ENCODE data around the gene NIPAL3. TPM values are rescaled to one million over a fixed set of nuclear protein-coding genes. Genes with fewer than 3 reads are reported as not detected.

The NIPAL3 gene
- total RNA-seq, 4 donors from 2014 or later = 18.3 to 31.1 (median 26.6) TPM

DNA sequence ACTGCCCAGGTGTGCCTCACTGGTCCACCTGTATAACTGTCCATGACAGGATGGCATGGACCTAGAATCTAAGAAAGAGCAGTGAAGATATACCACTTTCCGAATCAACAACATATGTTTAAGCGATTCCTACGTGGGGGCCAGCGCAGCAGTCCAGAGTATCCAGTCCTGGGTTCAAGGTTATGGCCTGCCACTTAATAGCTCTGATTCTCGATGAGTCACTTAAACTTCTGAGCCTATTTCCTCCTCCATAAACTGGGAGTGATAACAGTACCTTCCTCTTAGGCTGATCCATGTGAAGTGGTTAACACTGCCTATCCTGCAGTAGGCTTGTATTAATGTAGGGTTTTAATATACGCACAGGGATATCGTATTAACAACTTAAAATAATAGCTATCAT lies 4.9 kb upstream of the NIPAL3 start:
- Histone ChIP-seq H3K4me1 (peaks cover 12 to 28% (median 18%) of the 10 kb centered on the region in 4 donors), H3K27ac (replicated peaks in 1 of 4) (no peak overlapping the region), H3K36me3 (no peaks in the 10 kb centered on the region), H3K4me3 (no peak overlapping the region), H3K9me3 (no peaks in the 10 kb centered on the region), H3K27me3 (no peaks in the 10 kb centered on the region)
- WGBS = 98% methylated on average over 7 of the region's 7 CpGs
- DNase-seq (ENCODE audit: extremely low spot score) = no peak
- intact Hi-C loops (cut with DNase I) = loop anchor here (10.0 kb wide), 1 partner anchor 94 kb away; the partner anchor contains the start of gene RCAN3
- TF ChIP-seq POLR2A (IDR thresholded peaks at IDR 0.05; ENCODE audit: low read depth) (no peak), POLR2AphosphoS5 (IDR thresholded peaks at IDR 0.05) (no peak), EP300 (IDR thresholded peaks at IDR 0.05) (no peak)
- TF ChIP-seq, protein P1, sequence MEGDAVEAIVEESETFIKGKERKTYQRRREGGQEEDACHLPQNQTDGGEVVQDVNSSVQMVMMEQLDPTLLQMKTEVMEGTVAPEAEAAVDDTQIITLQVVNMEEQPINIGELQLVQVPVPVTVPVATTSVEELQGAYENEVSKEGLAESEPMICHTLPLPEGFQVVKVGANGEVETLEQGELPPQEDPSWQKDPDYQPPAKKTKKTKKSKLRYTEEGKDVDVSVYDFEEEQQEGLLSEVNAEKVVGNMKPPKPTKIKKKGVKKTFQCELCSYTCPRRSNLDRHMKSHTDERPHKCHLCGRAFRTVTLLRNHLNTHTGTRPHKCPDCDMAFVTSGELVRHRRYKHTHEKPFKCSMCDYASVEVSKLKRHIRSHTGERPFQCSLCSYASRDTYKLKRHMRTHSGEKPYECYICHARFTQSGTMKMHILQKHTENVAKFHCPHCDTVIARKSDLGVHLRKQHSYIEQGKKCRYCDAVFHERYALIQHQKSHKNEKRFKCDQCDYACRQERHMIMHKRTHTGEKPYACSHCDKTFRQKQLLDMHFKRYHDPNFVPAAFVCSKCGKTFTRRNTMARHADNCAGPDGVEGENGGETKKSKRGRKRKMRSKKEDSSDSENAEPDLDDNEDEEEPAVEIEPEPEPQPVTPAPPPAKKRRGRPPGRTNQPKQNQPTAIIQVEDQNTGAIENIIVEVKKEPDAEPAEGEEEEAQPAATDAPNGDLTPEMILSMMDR (IDR thresholded peaks at IDR 0.05) = no peak

DNA sequence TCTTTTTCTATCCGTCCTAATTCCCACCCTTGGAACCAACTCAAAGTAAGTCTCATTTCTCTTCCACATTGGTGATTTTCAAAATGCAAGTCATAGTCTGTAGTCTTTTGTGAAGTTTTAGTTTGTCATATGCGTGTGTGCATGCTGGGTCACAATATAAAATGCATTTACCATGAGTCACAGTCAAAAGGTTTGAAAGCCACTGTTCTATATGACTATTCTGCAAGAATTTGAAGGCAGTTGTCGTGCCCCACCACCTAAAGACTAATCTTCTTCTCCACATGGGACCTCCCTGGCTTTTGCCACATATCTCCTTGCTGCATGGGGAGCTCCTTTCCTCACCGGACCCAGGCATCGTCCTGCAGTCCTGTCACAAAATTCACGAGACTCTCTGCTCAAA lies 3.6 kb upstream of the NIPAL3 start:
- 85% methylated on average over 6 of the region's 6 CpGs for WGBS
- no peaks in the 10 kb centered on the region for H3K9me3 ChIP-seq
- no peaks in the 10 kb centered on the region for H3K27me3 ChIP-seq
- TF ChIP-seq, protein P1 (IDR thresholded peaks at IDR 0.05) = no peak
- TF ChIP-seq POLR2AphosphoS5 (IDR thresholded peaks at IDR 0.05) (no peak), POLR2A (IDR thresholded peaks at IDR 0.05; ENCODE audit: low read depth) (no peak), EP300 (IDR thresholded peaks at IDR 0.05) (no peak)
- no peak overlapping the region for H3K4me3 ChIP-seq
- intact Hi-C loops (cut with DNase I) = loop anchor here (10.0 kb wide), 1 partner anchor 93 kb away; the partner anchor contains the start of gene RCAN3
- H3K36me3 ChIP-seq = no peaks in the 10 kb centered on the region
- no peak overlapping the region for H3K27ac ChIP-seq (replicated peaks in 1 of 4)
- peaks cover 18 to 38% (median 26%) of the 10 kb centered on the region in 4 donors for H3K4me1 ChIP-seq
- no peak for DNase-seq (ENCODE audit: extremely low spot score)

DNA sequence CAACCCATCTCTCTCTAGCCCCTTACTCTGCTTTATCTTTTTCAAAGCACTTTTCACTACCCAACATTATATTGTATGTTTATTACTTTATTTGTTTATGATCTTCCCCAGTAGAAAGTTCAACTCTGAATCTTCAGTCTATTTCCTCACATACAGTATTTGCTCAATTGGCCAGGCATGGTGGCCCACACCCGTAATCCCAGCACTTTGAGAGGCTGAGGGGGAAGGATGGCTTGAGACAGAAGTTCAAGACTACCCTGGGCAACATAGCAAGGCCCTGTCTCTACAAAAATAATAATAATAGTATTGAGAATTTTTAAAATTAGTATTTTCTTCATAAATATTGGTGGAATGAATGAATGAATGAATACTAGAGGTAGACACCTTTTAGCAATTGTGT lies 3.2 kb upstream of the NIPAL3 start:
- no peak for DNase-seq (ENCODE audit: extremely low spot score)
- no peak overlapping the region for H3K27ac ChIP-seq (replicated peaks in 1 of 4)
- H3K4me1 ChIP-seq = peaks cover 21 to 43% (median 30%) of the 10 kb centered on the region in 4 donors
- WGBS = 94% methylated on average over 1 of the region's 1 CpG
- intact Hi-C loops (cut with DNase I) = loop anchor here (10.0 kb wide), 1 partner anchor 92 kb away; the partner anchor contains the start of gene RCAN3
- no peaks in the 10 kb centered on the region for H3K9me3 ChIP-seq
- no peak overlapping the region for H3K4me3 ChIP-seq
- H3K27me3 ChIP-seq = no peaks in the 10 kb centered on the region
- TF ChIP-seq, protein P1 (IDR thresholded peaks at IDR 0.05) = no peak
- TF ChIP-seq EP300 (IDR thresholded peaks at IDR 0.05) (no peak), POLR2AphosphoS5 (IDR thresholded peaks at IDR 0.05) (no peak), POLR2A (IDR thresholded peaks at IDR 0.05; ENCODE audit: low read depth) (no peak)
- H3K36me3 ChIP-seq = no peaks in the 10 kb centered on the region

DNA sequence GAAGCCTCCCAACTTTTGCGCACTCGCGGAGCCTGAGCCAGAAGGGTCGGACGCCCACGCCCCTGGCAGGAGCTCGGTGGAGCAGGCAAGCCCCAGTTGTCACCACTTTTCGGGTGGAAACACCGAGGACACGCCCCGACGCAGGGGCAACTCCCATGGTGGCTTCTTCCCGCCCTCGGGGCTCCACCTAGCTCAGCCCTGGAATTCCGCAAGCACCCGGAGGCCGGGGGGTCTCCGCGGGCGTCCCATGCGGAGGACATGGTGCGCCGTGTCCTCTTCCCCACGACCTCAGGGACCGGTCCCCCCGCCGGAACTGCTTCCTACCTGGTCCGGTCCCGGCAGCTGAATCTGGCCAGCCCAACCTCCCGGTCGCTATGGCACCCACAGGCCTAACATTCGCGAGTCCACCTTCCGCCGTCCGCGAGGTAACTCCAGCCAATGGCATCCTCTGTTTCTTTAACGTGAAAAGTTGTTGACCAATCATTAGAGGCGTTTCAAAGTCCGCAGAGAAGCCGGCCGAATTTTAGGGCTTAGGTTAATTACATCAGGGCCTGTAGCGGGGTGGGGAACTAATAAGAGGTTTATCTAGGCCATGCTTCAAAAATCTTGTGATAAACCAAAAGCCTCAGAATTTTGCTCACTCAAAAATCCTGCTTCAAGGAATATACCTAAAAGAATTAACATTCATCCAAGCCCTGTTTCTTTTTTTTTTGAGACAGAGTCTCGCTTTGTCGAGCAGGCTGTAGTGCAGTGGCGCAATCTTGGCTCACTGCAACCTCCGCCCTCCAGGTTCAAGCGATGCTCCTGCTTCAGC lies 2.0 kb upstream of the NIPAL3 start, which contains the start of gene STPG1:
TSS of gene STPG1 (minus strand) at position 433 of the 814 bp plus-strand sequence. CDS start 12,394 bp downstream, outside the sequence.
- Histone ChIP-seq H3K4me1 (peaks cover 24 to 46% (median 32%) of the 10 kb centered on the region in 4 donors), H3K9me3 (no peaks in the 10 kb centered on the region), H3K36me3 (no peaks in the 10 kb centered on the region), H3K27ac (replicated peaks in 1 of 4) (peak within 1 kb of the TSS; percentile 38 to 71 (median 66)), H3K4me3 (peak within 1 kb of the TSS; percentile 69 to 83 (median 76)), H3K27me3 (no peaks in the 10 kb centered on the region)
- TF ChIP-seq EP300 (IDR thresholded peaks at IDR 0.05) (no peak), POLR2A (IDR thresholded peaks at IDR 0.05; ENCODE audit: low read depth) (no peak), POLR2AphosphoS5 (IDR thresholded peaks at IDR 0.05) (peak; percentile 43 to 48)
- TF ChIP-seq, protein P1 (IDR thresholded peaks at IDR 0.05) = peak in 1 of 3 experiments; percentile 8
- DNase-seq (ENCODE audit: extremely low spot score) = peak; percentile 97
- intact Hi-C loops (cut with DNase I) = loop anchor here (10.0 kb wide), 1 partner anchor 91 kb away; the partner anchor contains the start of gene RCAN3
- 20% methylated on average over 20 of the region's 48 CpGs for WGBS

Measured in esophagus muscularis mucosa (tissue), 4 donors.